WI38 (cell line): ENCODE data around the gene GPC1.

Experiments
- H3K4me3 ChIP-seq: 2 replicates; pipeline ENCODE4 v1.5.1; 2011; ENCODE audit warnings: low read depth, mild to moderate bottlenecking, control low read depth, low read length
- TF ChIP-seq, protein P1 (sequence below): IDR thresholded peaks from 2 replicates; pipeline ENCODE4 v1.5.1; 2012; ENCODE audit warnings: low read depth, mild to moderate bottlenecking, control low read depth, low read length

GPC1 gene

GRCh38 chr2:240399419-240400324, 35.8 kb upstream of the GPC1 start:
- no peak overlapping the region for H3K4me3 ChIP-seq
- TF ChIP-seq, protein P1, sequence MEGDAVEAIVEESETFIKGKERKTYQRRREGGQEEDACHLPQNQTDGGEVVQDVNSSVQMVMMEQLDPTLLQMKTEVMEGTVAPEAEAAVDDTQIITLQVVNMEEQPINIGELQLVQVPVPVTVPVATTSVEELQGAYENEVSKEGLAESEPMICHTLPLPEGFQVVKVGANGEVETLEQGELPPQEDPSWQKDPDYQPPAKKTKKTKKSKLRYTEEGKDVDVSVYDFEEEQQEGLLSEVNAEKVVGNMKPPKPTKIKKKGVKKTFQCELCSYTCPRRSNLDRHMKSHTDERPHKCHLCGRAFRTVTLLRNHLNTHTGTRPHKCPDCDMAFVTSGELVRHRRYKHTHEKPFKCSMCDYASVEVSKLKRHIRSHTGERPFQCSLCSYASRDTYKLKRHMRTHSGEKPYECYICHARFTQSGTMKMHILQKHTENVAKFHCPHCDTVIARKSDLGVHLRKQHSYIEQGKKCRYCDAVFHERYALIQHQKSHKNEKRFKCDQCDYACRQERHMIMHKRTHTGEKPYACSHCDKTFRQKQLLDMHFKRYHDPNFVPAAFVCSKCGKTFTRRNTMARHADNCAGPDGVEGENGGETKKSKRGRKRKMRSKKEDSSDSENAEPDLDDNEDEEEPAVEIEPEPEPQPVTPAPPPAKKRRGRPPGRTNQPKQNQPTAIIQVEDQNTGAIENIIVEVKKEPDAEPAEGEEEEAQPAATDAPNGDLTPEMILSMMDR, result no peak

DNA sequence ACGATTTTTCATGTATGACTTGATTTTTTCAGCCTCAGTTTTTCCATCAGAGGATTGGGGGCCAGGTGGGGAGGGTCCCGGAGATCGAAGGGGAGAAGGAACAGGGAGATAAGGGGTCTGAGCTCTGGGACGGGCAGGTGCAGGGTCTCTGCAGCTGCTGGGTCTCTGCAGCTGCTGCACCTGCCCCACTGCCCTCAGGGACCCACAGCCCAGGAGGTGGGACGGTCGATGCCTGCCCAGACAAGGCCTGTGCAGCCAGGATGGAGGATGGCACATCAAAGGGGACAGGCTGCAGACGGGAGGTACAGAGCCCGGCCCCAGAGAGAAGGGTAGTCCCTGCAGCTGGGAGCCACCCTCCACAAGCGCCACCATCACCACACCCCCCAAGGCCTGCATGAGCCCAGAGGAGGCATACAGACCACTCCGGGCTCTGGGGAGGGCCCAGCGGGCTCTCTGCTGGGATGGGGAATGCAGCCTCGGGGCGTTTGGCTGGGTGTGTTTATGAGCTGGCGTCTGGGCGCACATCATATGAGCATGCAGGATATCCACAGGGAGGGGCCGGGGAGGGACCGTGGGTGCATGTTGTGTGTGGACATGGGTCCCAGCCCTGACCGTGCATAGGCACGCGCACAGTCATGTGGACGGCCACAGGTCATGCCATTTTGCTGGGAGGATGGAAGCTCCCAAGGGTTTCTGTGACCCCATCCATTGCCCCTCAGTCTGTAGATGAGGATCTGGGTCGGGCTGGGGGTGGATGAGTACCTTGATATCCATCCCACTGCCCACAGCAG, 34.9 kb upstream of the GPC1 start:
- TF ChIP-seq, protein P1, result no peak

DNA sequence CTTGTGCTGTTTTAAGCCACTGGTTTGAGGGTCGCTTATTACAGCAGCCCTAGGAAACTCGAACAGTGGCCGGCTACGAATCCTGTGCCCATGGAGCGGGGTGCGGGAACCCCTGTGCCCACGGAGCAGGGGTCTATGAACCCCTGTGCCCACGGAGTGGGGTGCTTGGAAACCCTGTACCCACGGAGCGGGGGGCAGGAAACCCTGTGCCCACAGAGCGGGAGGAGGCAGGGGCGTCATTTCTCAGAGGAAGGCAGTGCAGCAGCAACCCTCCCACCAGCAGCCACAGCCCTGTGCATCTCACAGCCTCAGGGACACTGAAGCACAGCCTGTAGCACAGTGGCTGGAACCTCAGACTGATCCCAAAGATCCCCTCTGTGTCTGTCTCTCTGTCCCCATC, 34.2 kb upstream of the GPC1 start:
- TF ChIP-seq, protein P1, result no peak
- no peak overlapping the region for H3K4me3 ChIP-seq

More for the DNA sequence above, 34.9 kb upstream of the GPC1 start:
- H3K4me3 ChIP-seq, result no peak overlapping the region

DNA sequence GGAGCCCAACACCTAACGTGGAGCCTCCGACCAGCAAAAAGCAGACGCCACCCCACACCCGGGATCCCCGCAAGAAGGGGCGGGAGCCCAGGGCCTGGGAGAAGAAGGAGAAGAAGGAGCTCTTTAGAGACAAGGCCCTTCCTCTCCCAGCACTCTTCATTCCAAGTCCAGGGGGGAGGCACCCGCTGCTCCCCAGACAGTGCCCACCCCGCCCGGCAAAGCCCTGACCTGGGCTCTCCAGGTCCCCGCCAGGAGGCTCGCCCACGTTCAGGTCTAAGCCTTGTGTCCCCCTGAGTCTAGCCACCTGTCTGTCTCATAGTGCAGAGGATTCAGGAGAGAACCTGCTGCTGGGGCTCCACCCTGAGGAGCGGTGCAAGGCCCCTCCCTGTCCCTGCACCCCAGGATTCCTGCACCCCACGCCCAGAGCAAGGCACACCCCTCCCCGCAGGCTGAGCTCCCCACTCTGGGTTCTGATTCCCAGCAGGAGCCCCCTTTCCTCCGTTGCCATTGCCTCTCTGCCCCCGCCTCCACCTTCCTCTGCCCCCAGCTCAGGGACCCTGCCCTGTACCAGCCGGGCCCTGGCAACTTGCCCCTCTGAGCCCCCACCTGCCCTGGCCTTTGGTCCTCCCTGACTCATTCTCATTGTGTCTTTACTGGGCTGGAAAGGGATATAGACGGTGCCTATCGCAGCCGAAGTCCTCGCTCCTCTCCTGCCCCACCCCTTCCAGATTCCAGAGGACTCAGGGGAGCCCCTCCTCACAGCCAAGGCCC, 33.5 kb upstream of the GPC1 start:
- TF ChIP-seq, protein P1, result no peak

DNA sequence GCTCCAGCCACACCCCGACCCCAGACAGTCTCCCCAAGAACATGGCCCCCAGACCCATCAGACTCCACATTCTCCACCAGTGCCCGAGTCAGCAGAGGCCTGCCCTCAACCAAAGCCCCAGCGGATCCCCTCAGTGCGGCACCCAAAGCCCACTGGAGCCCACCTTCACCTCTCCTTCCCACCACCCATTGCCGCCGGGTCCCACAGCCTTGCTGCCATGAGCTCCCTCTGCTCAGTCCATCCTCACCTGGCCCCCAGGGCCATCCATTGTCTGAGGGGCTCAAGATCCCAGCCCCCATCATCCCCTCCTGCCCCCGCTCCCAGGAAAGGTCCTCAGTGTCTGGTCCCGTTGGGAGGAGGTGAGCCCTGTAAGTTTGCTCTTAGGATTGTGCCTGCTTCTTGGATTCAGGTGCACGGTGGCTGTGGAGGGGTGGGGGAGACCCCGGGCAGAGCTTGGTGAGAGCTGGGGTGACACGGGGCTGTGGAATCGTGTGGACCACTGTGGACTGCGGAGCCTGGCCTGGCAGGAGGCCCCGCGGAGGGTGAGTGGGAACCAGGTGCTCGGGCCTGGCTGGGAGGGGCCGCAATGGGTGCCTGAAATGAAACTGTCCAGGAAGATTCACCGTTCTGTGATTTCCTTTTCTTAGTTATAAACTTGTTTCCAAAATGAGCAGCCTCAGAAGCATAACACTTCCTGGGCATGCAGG, 32.7 kb upstream of the GPC1 start:
- TF ChIP-seq, protein P1, result no peak
- no peak overlapping the region for H3K4me3 ChIP-seq

More for the DNA sequence above, 33.5 kb upstream of the GPC1 start:
- no peak overlapping the region for H3K4me3 ChIP-seq

GRCh38 chr2:240403396-240404104, 31.9 kb upstream of the GPC1 start:
- no peak overlapping the region for H3K4me3 ChIP-seq
- TF ChIP-seq, protein P1, result no peak
